Measurements from ENCODE around the gene SGSM1. TPM values are rescaled to one million over a fixed set of nuclear protein-coding genes. Genes with fewer than 3 reads are reported as not detected.

Gene SGSM1
- total RNA-seq, 1 experiment from 2014 or later: 5.1 TPM

DNA sequence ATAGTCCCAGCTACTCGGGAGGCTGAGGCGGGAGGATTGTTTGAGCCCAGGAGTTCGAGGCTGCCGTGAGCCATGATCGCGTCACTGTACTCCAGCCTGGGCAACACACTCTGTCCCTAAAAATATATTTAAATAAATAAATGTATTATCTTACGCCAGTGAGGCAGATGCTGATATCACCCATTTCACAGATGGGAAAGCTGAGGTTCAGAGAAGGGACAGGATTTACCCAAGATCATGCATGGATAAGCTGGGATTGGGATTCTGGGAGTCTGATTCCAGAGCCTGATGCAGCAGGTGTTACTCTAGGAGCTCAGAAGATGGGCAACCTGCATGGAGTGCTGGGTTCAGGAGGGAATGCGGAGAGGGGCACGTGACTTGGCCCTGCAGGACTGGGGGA is 17.8 kb downstream of the SGSM1 start:
- no peak overlapping the region for H3K4me3 ChIP-seq (replicated peaks in 1 of 2; ENCODE audit: low read depth in 1 of 2, low read length in 2 of 2)
- no peaks in the 10 kb centered on the region for H3K79me2 ChIP-seq (ENCODE audit: insufficient read depth, low read length)
- TF ChIP-seq ZNF274 (IDR thresholded peaks at IDR 0.05; ENCODE audit: low read depth, low read length): no peak
- no peak overlapping the region for H3K4me2 ChIP-seq (ENCODE audit: low read length)
- no peak for ATAC-seq
- intact Hi-C loops (cut with micrococcal nuclease): no loop called here
- DNase-seq (ENCODE audit: low read depth, low spot score): no peak
- no peaks in the 10 kb centered on the region for H3K36me3 ChIP-seq (ENCODE audit: control insufficient read depth in 1 of 2, insufficient read depth in 2 of 2, low read length in 2 of 2)
- ChIA-PET POLR2A (no interaction called here), RAD21 (ENCODE audit: low non-redundant PET in 1 of 2, low total read pairs in 2 of 2, uncharacterized antibody in 2 of 2, unreplicated experiment in 2 of 2) (no interaction called here), CTCF (interaction anchor here (1.2 kb wide), 1 partner anchor 52 kb away, joined by 3 read pairs; no protein-coding TSS in a partner anchor)
- no peaks in the 10 kb centered on the region for H3K27me3 ChIP-seq (ENCODE audit: insufficient read depth, low read length)
- peaks cover 13 to 15% of the 10 kb centered on the region in 2 experiments; a peak in 3 of 4 replicates for H3K4me1 ChIP-seq (ENCODE audit: control insufficient read depth in 1 of 2, insufficient read depth in 2 of 2, low read length in 2 of 2)
- no peaks in the 10 kb centered on the region for H4K20me1 ChIP-seq (ENCODE audit: insufficient read depth)
- H3K27ac ChIP-seq (ENCODE audit: low read depth, low read length): no peak overlapping the region
- H3K9me2 ChIP-seq (ENCODE audit: insufficient read depth): no peaks in the 10 kb centered on the region
- H3K9me3 ChIP-seq (ENCODE audit: control insufficient read depth in 1 of 2, insufficient read depth in 1 of 2, low read depth in 1 of 2, low read length in 2 of 2): no peaks in the 10 kb centered on the region
- no peak overlapping the region for H3K9ac ChIP-seq (ENCODE audit: low read length)
- H2AFZ ChIP-seq (ENCODE audit: low read depth, low read length, poor library complexity, severe bottlenecking): no peak overlapping the region
- BruUV-seq (replicated peaks): no TSS peak

- H3K9me3 ChIP-seq (ENCODE audit: control insufficient read depth in 1 of 2, insufficient read depth in 1 of 2, low read depth in 1 of 2, low read length in 2 of 2): no peaks in the 10 kb centered on the region
- no peak overlapping the region for H3K4me2 ChIP-seq (ENCODE audit: low read length)
- H3K27ac ChIP-seq (ENCODE audit: low read depth, low read length): no peak overlapping the region
- CTCF ChIA-PET: interaction anchor here (1.2 kb wide), 1 partner anchor 52 kb away, joined by 3 read pairs; no protein-coding TSS in a partner anchor
- H3K9ac ChIP-seq (ENCODE audit: low read length): no peak overlapping the region
- no peaks in the 10 kb centered on the region for H3K36me3 ChIP-seq (ENCODE audit: control insufficient read depth in 1 of 2, insufficient read depth in 2 of 2, low read length in 2 of 2)
- ATAC-seq: no peak
- intact Hi-C loops (cut with micrococcal nuclease): no loop called here
- TF ChIP-seq EZH2 (IDR thresholded peaks at IDR 0.05) (no peak), ELF1 (IDR thresholded peaks at IDR 0.05; ENCODE audit: borderline replicate concordance, low read depth) (no peak), CBX3 (IDR thresholded peaks at IDR 0.05; ENCODE audit: low read depth) (no peak), YY1 (IDR thresholded peaks at IDR 0.05; ENCODE audit: extremely low read depth, insufficient replicate concordance, low read depth, low read length) (no peak), TCF7L2 (IDR thresholded peaks at IDR 0.05; ENCODE audit: borderline replicate concordance, extremely low read depth, insufficient read depth, insufficient read length) (no peak), FOSL1 (IDR thresholded peaks at IDR 0.05; ENCODE audit: low read depth) (no peak)
- TF ChIP-seq, protein P1, sequence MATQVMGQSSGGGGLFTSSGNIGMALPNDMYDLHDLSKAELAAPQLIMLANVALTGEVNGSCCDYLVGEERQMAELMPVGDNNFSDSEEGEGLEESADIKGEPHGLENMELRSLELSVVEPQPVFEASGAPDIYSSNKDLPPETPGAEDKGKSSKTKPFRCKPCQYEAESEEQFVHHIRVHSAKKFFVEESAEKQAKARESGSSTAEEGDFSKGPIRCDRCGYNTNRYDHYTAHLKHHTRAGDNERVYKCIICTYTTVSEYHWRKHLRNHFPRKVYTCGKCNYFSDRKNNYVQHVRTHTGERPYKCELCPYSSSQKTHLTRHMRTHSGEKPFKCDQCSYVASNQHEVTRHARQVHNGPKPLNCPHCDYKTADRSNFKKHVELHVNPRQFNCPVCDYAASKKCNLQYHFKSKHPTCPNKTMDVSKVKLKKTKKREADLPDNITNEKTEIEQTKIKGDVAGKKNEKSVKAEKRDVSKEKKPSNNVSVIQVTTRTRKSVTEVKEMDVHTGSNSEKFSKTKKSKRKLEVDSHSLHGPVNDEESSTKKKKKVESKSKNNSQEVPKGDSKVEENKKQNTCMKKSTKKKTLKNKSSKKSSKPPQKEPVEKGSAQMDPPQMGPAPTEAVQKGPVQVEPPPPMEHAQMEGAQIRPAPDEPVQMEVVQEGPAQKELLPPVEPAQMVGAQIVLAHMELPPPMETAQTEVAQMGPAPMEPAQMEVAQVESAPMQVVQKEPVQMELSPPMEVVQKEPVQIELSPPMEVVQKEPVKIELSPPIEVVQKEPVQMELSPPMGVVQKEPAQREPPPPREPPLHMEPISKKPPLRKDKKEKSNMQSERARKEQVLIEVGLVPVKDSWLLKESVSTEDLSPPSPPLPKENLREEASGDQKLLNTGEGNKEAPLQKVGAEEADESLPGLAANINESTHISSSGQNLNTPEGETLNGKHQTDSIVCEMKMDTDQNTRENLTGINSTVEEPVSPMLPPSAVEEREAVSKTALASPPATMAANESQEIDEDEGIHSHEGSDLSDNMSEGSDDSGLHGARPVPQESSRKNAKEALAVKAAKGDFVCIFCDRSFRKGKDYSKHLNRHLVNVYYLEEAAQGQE (IDR thresholded peaks at IDR 0.05; ENCODE audit: low read depth): no peak
- no peaks in the 10 kb centered on the region for H3K27me3 ChIP-seq (ENCODE audit: insufficient read depth, low read length)
- H2AFZ ChIP-seq (ENCODE audit: low read depth, low read length, poor library complexity, severe bottlenecking): no peak overlapping the region
- POLR2A ChIA-PET: no interaction called here
- no TSS peak for BruUV-seq (replicated peaks)
- DNase-seq (ENCODE audit: low read depth, low spot score): no peak
- no peaks in the 10 kb centered on the region for H3K9me2 ChIP-seq (ENCODE audit: insufficient read depth)
- no peaks in the 10 kb centered on the region for H4K20me1 ChIP-seq (ENCODE audit: insufficient read depth)
- no peaks in the 10 kb centered on the region for H3K79me2 ChIP-seq (ENCODE audit: insufficient read depth, low read length)
- H3K4me1 ChIP-seq (ENCODE audit: control insufficient read depth in 1 of 2, insufficient read depth in 2 of 2, low read length in 2 of 2): peaks cover 11 to 15% of the 10 kb centered on the region in 2 experiments; a peak in 3 of 4 replicates
- RAD21 ChIA-PET (ENCODE audit: low non-redundant PET in 1 of 2, low total read pairs in 2 of 2, uncharacterized antibody in 2 of 2, unreplicated experiment in 2 of 2): no interaction called here
- no peak overlapping the region for H3K4me3 ChIP-seq (replicated peaks in 1 of 2; ENCODE audit: low read depth in 1 of 2, low read length in 2 of 2)
Measured at GRCh38 chr22:24824250-24824649, 18.2 kb downstream of the SGSM1 start.
